HepG2 (cell line): ENCODE results near the gene KRT40. TPM values are rescaled to one million over a fixed set of nuclear protein-coding genes. Genes with fewer than 3 reads are reported as not detected.

Source experiments
- ATAC-seq: fragments of 200-7000 bp; cut with Tn5 transposase; 3 replicates; pipeline ENCODE4 v1.9.1; 2020; ENCODE audit warnings: mild to moderate bottlenecking, moderate library complexity
- BruUV-seq: library from RNA; stranded (reverse); fragments of 400-500 nt; replicated peaks from 2 replicates; lab custom pipeline; 2021; lab: Mats Ljungman, UMichigan
- CTCF ChIA-PET: fragments of 300-600 bp; formaldehyde crosslinking; extraction: SDS; loops from one replicate; lab custom pipeline; 2021; ENCODE audit warnings: low total read pairs, inconsistent platforms, low intra/inter-chr PET ratio; lab: Yijun Ruan, JAX
- POLR2A ChIA-PET: fragments of 350-600 bp; sonication (Branson Sonifier 250); formaldehyde crosslinking; loops from one replicate; lab custom pipeline; 2020; ENCODE audit warnings: antibody characterized with exemption, inconsistent platforms; lab: Yijun Ruan, JAX
- DNase-seq: peaks from one replicate; pipeline ENCODE4 v3.0.0-alpha.2; 2015; ENCODE audit warnings: low spot score
- FAIRE-seq: peaks from 3 replicates; lab custom pipeline; 2011; peaks lifted over from hg19 to GRCh38; lab: Jason Lieb, UNC
- H2AFZ ChIP-seq: one replicate; pipeline ENCODE4 v1.6.1; 2011; ENCODE audit warnings: low read length, inconsistent platforms
- H3K27ac ChIP-seq: fragments of 300-600 bp; 3 replicates; pipeline ENCODE4 v1.8.0; 2011; ENCODE audit warnings: mixed run types, mild to moderate bottlenecking, mixed read lengths, low read length, inconsistent platforms; ENCODE audit not compliant: insufficient read depth; ENCODE audit errors: extremely low read length
- H3K27me3 ChIP-seq, 2 experiments: fragments of 200-600 bp in 1 of 2; 2 replicates in 1 of 2; 3 replicates in 1 of 2; pipeline versions ENCODE4 v1.6.0 to v1.8.0; 2011; ENCODE audit warnings: low read length in 2 of 2, mild to moderate bottlenecking in 2 of 2, moderate library complexity in 2 of 2, inconsistent platforms in 1 of 2; ENCODE audit not compliant: insufficient read depth in 2 of 2, control insufficient read depth in 1 of 2
- H3K36me3 ChIP-seq, 2 experiments: fragments of 200-600 bp in 1 of 2; replicated peaks in 1 of 2; 2 replicates in 1 of 2; 3 replicates in 1 of 2; pipeline versions ENCODE4 v1.5.1 to v1.8.0; 2011; ENCODE audit warnings: low read length in 2 of 2, inconsistent platforms in 1 of 2; ENCODE audit not compliant: insufficient read depth in 2 of 2, control insufficient read depth in 1 of 2
- H3K4me1 ChIP-seq: 2 replicates; pipeline ENCODE4 v1.5.1; 2012; ENCODE audit warnings: low read length, inconsistent platforms; ENCODE audit not compliant: insufficient read depth
- H3K4me2 ChIP-seq: 2 replicates; pipeline ENCODE4 v1.6.0; 2011; ENCODE audit warnings: low read depth, low read length, inconsistent platforms
- H3K4me3 ChIP-seq, 3 experiments: fragments of 200-600 bp in 1 of 3; sonication (generic), shearing (Covaris generic) in 1 of 3; replicated peaks in 1 of 3; 2 replicates each; pipeline ENCODE4 v1.5.1; 2011 to 2016; ENCODE audit warnings: low read length in 3 of 3, inconsistent platforms in 2 of 3, low read depth in 2 of 3, mild to moderate bottlenecking in 2 of 3, control low read depth in 1 of 3, mixed read lengths in 1 of 3; ENCODE audit not compliant: insufficient read depth in 1 of 3
- H3K79me2 ChIP-seq: one replicate; pipeline ENCODE4 v1.6.1; 2011; ENCODE audit warnings: low read length, inconsistent platforms; ENCODE audit not compliant: insufficient read depth
- H3K9ac ChIP-seq: 2 replicates; pipeline ENCODE4 v1.6.0; 2011; ENCODE audit warnings: mild to moderate bottlenecking, low read depth, low read length, inconsistent platforms; ENCODE audit not compliant: insufficient read depth
- H3K9me3 ChIP-seq: 2 replicates; pipeline ENCODE4 v1.5.1; 2012; ENCODE audit warnings: mild to moderate bottlenecking, low read length
- H4K20me1 ChIP-seq: 2 replicates; pipeline ENCODE4 v1.6.0; 2011; ENCODE audit warnings: inconsistent platforms, mild to moderate bottlenecking, low read length, moderate library complexity; ENCODE audit not compliant: insufficient read depth
- CREBL2 ChIP-seq: sonication (generic); formaldehyde crosslinking; IDR thresholded peaks from 2 replicates; pipeline ENCODE4 v1.8.1; 2023; ENCODE audit warnings: missing genetic modification reagents, mild to moderate bottlenecking, borderline replicate concordance
- ELF4 ChIP-seq: sonication (generic); formaldehyde crosslinking; IDR thresholded peaks from 2 replicates; pipeline ENCODE4 v1.5.0; 2020; ENCODE audit warnings: missing genetic modification reagents, mild to moderate bottlenecking, moderate library complexity, borderline replicate concordance
- RELA ChIP-seq: sonication (generic); formaldehyde crosslinking; IDR thresholded peaks from 2 replicates; pipeline ENCODE4 v1.4.0; 2020; ENCODE audit warnings: missing genetic modification reagents
- SRY ChIP-seq: sonication (generic); formaldehyde crosslinking; IDR thresholded peaks from 2 replicates; pipeline ENCODE4 v1.8.0; 2022; ENCODE audit warnings: mild to moderate bottlenecking, missing genetic modification reagents
- ZNF770 ChIP-seq: sonication (generic); formaldehyde crosslinking; IDR thresholded peaks from 2 replicates; pipeline ENCODE4 v1.5.0; 2020; ENCODE audit warnings: mild to moderate bottlenecking, missing genetic modification reagents
- ZNF891 ChIP-seq: sonication (generic); formaldehyde crosslinking; IDR thresholded peaks from 2 replicates; pipeline ENCODE4 v1.5.0; 2020; ENCODE audit warnings: mild to moderate bottlenecking, missing genetic modification reagents
- WGBS: methylation state at CpG from one replicate; pipeline ENCODE4 v1.1.6; 2017; ENCODE audit warnings: low lambda C conversion rate; 5-methylcytosine and 5-hydroxymethylcytosine counted together
- in situ Hi-C: cut with HindIII; loops from 2 replicates; pipeline ENCODE4 v1.10.0; 2017; ENCODE audit warnings: low pct_unique_long_range_greater_than_20kb; ENCODE audit not compliant: extremely low pct_ligation_motif_present
- intact Hi-C: fragments of 100-400 bp; cut with micrococcal nuclease; formaldehyde crosslinking; loops from one replicate; pipeline ENCODE4 v1.10.0; 2022; ENCODE audit not compliant: unreplicated experiment
- polyA plus RNA-seq, 8 experiments: library from polyadenylated mRNA; depleted of rRNA in 3 of 8; stranded (reverse) in 7 of 8; unstranded in 1 of 8; fragments of >200 nt; fragmentation: Illumina TruSeq in 4 of 8; extraction: Trizol in 4 of 8; gene quantifications; 2 replicates each; pipeline versions ENCODE4 v1.2.1 to v1.2.3, GENCODE V29; 2011 to 2016; ENCODE audit warnings: low read depth in 4 of 8, missing spikeins in 1 of 8, mixed read lengths in 1 of 8; ENCODE audit not compliant: insufficient read depth in 1 of 8
- total RNA-seq, 5 experiments: library from RNA; depleted of rRNA; stranded (reverse); fragments of >200 nt; fragmentation: Illumina TruSeq; extraction: Trizol; gene quantifications; 2 replicates each; pipeline ENCODE4 v1.2.3, GENCODE V29; 2016; ENCODE audit warnings: low read depth in 1 of 5
- TF ChIP-seq, protein P1 (sequence below): IDR thresholded peaks from 2 replicates; pipeline ENCODE4 v1.6.1; 2016; ENCODE audit warnings: missing biosample characterization, missing genetic modification reagents, low read depth

The KRT40 gene
- total and polyA plus RNA-seq, 2 of the 13 experiments (the other 11 are each of a cell fraction or from before 2014, with no cell fraction given), result not detected

GRCh38 chr17:41015454-41015853 is 31.3 kb upstream of the KRT40 start (continued):
- TF ChIP-seq, protein P1, sequence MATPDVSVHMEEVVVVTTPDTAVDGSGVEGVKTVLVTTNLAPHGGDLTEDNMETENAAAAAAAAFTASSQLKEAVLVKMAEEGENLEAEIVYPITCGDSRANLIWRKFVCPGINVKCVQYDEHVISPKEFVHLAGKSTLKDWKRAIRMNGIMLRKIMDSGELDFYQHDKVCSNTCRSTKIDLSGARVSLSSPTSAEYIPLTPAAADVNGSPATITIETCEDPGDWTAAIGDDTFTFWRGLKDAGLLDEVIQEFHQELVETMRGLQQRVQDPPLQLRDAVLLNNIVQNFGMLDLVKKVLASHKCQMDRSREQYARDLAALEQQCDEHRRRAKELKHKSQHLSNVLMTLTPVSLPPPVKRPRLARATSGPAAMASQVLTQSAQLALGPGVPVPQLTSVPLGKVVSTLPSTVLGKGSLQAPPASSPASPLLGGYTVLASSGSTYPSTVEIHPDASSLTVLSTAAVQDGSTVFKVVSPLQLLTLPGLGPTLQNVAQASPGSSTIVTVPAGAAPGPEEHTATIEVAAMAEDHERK (CRISPR knock-in tag), result no peak

GRCh38 chr17:41013606-41014005 is 29.5 kb upstream of the KRT40 start:
- no TSS peak for BruUV-seq
- no peak overlapping the region for H3K4me2 ChIP-seq
- in situ Hi-C loops, result no loop called here
- WGBS, result 67% methylated on average over 1 of the region's 1 CpG
- intact Hi-C loops, result no loop called here
- H3K4me1 ChIP-seq, result peaks cover 64% of the 10 kb centered on the region
- H2AFZ ChIP-seq, result no peak overlapping the region
- no peak for ATAC-seq
- H3K36me3 ChIP-seq, result no peaks in the 10 kb centered on the region
- H3K79me2 ChIP-seq, result no peaks in the 10 kb centered on the region
- TF ChIP-seq ELF4 (CRISPR knock-in tag) (no peak), ZNF770 (CRISPR knock-in tag) (no peak), ZNF891 (CRISPR knock-in tag) (no peak), CREBL2 (CRISPR knock-in tag) (no peak), SRY (CRISPR knock-in tag) (no peak), RELA (CRISPR knock-in tag) (no peak)
- no peak for DNase-seq
- ChIA-PET POLR2A (interaction anchor here (1.0 kb wide), 1 partner anchor 460 kb away, joined by 3 read pairs; no protein-coding TSS in a partner anchor), CTCF (no interaction called here)
- no peak overlapping the region for H3K27ac ChIP-seq
- no peaks in the 10 kb centered on the region for H4K20me1 ChIP-seq
- no peak overlapping the region for H3K9ac ChIP-seq
- H3K4me3 ChIP-seq, result no peak overlapping the region
- no peaks in the 10 kb centered on the region for H3K9me3 ChIP-seq
- FAIRE-seq, result no peak
- H3K27me3 ChIP-seq, result no peaks in the 10 kb centered on the region
